GM10248 (cell line): ENCODE measurements around the gene KCNJ14.

Source experiments
- CTCF ChIA-PET: fragments of 300-600 bp; sonication (Branson Sonifier 250); formaldehyde crosslinking; extraction: SDS; loops from one replicate; lab custom pipeline; 2021; ENCODE audit warnings: antibody characterized with exemption; lab: Yijun Ruan, JAX
- POLR2A ChIA-PET: fragments of 350-650 bp; sonication (Branson Sonifier 250); formaldehyde crosslinking; extraction: SDS; loops from one replicate; lab custom pipeline; 2020; ENCODE audit warnings: antibody characterized with exemption; lab: Yijun Ruan, JAX
- DNase-seq: peaks from one replicate; pipeline ENCODE4 v3.0.0; 2012; ENCODE audit errors: extremely low spot score
- CTCF ChIP-seq: IDR thresholded peaks from 2 replicates; pipeline ENCODE4 v1.5.1; 2012; ENCODE audit warnings: mild to moderate bottlenecking, low read depth; ENCODE audit errors: extremely low read depth, missing control alignments, control extremely low read depth

KCNJ14 gene

GRCh38 chr19:48513289-48514122 is 58.1 kb downstream of the KCNJ14 start:
- ChIA-PET POLR2A (interaction anchor here (0.6 to 0.7 kb wide), 2 partner anchors 71 to 938 kb away, joined by 3 read pairs; no protein-coding TSS in a partner anchor), CTCF (interaction anchor here (0.9 to 1.5 kb wide), 4 partner anchors 24 to 104 kb away, joined by 3 to 4 read pairs (median 3); no protein-coding TSS in a partner anchor)
- no peak for TF ChIP-seq CTCF
- peak; percentile 86 for DNase-seq

GRCh38 chr19:48514123-48514458 is 58.7 kb downstream of the KCNJ14 start:
- no peak for TF ChIP-seq CTCF
- DNase-seq: no peak
- ChIA-PET CTCF (interaction anchor here (0.9 to 1.5 kb wide), 4 partner anchors 25 to 103 kb away, joined by 3 to 4 read pairs (median 3); no protein-coding TSS in a partner anchor), POLR2A (interaction anchor here (0.6 to 0.7 kb wide), 2 partner anchors 70 to 937 kb away, joined by 3 read pairs; no protein-coding TSS in a partner anchor)

GRCh38 chr19:48516536-48516935 is 61.2 kb downstream of the KCNJ14 start:
- ChIA-PET POLR2A (interaction anchor here (0.7 kb wide), 1 partner anchor 470 kb away, joined by 4 read pairs; no protein-coding TSS in a partner anchor), CTCF (interaction anchor here (1.1 to 1.3 kb wide), 2 partner anchors 10 to 72 kb away, joined by 3 to 6 read pairs; no protein-coding TSS in a partner anchor)
- TF ChIP-seq CTCF: no peak
- no peak for DNase-seq
